Kidney (tissue), 14 donors: Measurements from ENCODE around the gene HTT-AS. TPM values are rescaled to one million over a fixed set of nuclear protein-coding genes. Genes with fewer than 3 reads are reported as not detected.

Experiments
- DNase-seq, 5 donors: peaks; one replicate each; pipeline ENCODE4 v3.0.0-alpha.2; 2013 to 2020
- FAIRE-seq: peaks from 2 replicates; lab custom pipeline; 2012; peaks lifted over from hg19 to GRCh38; lab: Jason Lieb, UNC
- H3K27ac ChIP-seq, 2 donors: one replicate each; pipeline ENCODE4 v1.7.0; 2013; ENCODE audit warnings: low read depth in 2 of 2, low read length in 2 of 2, inconsistent platforms in 1 of 2
- H3K27me3 ChIP-seq: one replicate; pipeline ENCODE4 v1.7.1; 2013; ENCODE audit warnings: low read length, inconsistent platforms; ENCODE audit not compliant: control insufficient read depth, insufficient read depth
- H3K36me3 ChIP-seq, 3 donors: one replicate each; pipeline versions ENCODE4 v1.7.0 to v1.7.1; 2013; ENCODE audit warnings: low read length in 3 of 3, control low read depth in 1 of 3, inconsistent platforms in 1 of 3; ENCODE audit not compliant: insufficient read depth in 3 of 3, control insufficient read depth in 2 of 3
- H3K4me1 ChIP-seq, 3 donors: one replicate each; pipeline versions ENCODE4 v1.7.0 to v1.7.1; 2013; ENCODE audit warnings: low read length in 3 of 3, inconsistent platforms in 1 of 3, low read depth in 1 of 3; ENCODE audit not compliant: control insufficient read depth in 2 of 3, insufficient read depth in 2 of 3
- H3K4me3 ChIP-seq, 3 donors: one replicate each; pipeline versions ENCODE4 v1.7.0 to v1.8.1; 2013; ENCODE audit warnings: low read length in 3 of 3, control low read depth in 1 of 3, inconsistent platforms in 1 of 3
- H3K9ac ChIP-seq, 3 donors: one replicate each; pipeline versions ENCODE4 v1.7.0 to v1.7.1; 2013; ENCODE audit warnings: low read length in 3 of 3, control low read depth in 1 of 3, inconsistent platforms in 1 of 3
- H3K9me3 ChIP-seq, 3 donors: one replicate each; pipeline versions ENCODE4 v1.7.0 to v1.7.1; 2013; ENCODE audit warnings: low read length in 3 of 3, control low read depth in 1 of 3, inconsistent platforms in 1 of 3; ENCODE audit not compliant: control insufficient read depth in 2 of 3, insufficient read depth in 1 of 3
- intact Hi-C: fragments of 100-400 bp; cut with DNase I; formaldehyde crosslinking; loops from one replicate; pipeline ENCODE4 v1.11.1; 2022
- polyA plus RNA-seq: library from polyadenylated mRNA; stranded (reverse); fragments of 350-450 nt; fragmentation: Illumina TruSeq; extraction: RNeasy Lipid Tissue Mini Kit (QIAGEN cat#74804); gene quantifications from one replicate; pipeline ENCODE4 v1.2.3, GENCODE V29; 2014; ENCODE audit warnings: low read depth, low replicate concordance; ENCODE audit not compliant: insufficient read depth
- total RNA-seq: library from RNA; stranded (reverse); fragmentation: NEBNext Ultra II Directional; extraction: Animal tissue kit (Norgen Biotek cat#: 25700); gene quantifications from one replicate; pipeline ENCODE4 v1.2.1, GENCODE V29; 2021
- TF ChIP-seq, protein P1 (sequence below): IDR thresholded peaks from 3 replicates; pipeline ENCODE4 v1.5.1; 2012; ENCODE audit warnings: mild to moderate bottlenecking, moderate library complexity, borderline replicate concordance; ENCODE audit not compliant: insufficient read depth; ENCODE audit errors: extremely low read depth
- donor health status: control.
- donor health status: control.
- donor health status: control.
- donor health status: control.
- donor health status: control.
- donor health status: DM: yes; HTN: yes; CAD: no.
- donor health status: Normal renal cell carcinoma (clear cell type).

HTT-AS gene
- total and polyA plus RNA-seq, 2 donors from 2014 or later, result not detected

- Histone ChIP-seq H3K4me3 (no peak overlapping the region), H3K4me1 (peaks cover 0 to 4% (median 0%) of the 10 kb centered on the region in 3 donors), H3K27ac (no peak overlapping the region), H3K27me3 (no peaks in the 10 kb centered on the region), H3K9me3 (no peaks in the 10 kb centered on the region), H3K36me3 (peaks cover 11 to 32% (median 28%) of the 10 kb centered on the region in 3 donors), H3K9ac (no peak overlapping the region)
- intact Hi-C loops, result no loop called here
- no peak for FAIRE-seq
- no peak for DNase-seq
- TF ChIP-seq, protein P1, sequence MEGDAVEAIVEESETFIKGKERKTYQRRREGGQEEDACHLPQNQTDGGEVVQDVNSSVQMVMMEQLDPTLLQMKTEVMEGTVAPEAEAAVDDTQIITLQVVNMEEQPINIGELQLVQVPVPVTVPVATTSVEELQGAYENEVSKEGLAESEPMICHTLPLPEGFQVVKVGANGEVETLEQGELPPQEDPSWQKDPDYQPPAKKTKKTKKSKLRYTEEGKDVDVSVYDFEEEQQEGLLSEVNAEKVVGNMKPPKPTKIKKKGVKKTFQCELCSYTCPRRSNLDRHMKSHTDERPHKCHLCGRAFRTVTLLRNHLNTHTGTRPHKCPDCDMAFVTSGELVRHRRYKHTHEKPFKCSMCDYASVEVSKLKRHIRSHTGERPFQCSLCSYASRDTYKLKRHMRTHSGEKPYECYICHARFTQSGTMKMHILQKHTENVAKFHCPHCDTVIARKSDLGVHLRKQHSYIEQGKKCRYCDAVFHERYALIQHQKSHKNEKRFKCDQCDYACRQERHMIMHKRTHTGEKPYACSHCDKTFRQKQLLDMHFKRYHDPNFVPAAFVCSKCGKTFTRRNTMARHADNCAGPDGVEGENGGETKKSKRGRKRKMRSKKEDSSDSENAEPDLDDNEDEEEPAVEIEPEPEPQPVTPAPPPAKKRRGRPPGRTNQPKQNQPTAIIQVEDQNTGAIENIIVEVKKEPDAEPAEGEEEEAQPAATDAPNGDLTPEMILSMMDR, result no peak
Observed at GRCh38 chr4:3116955-3117354, 42.6 kb upstream of the HTT-AS start.

- Histone ChIP-seq H3K27me3 (no peaks in the 10 kb centered on the region), H3K4me1 (peaks cover 0 to 2% (median 0%) of the 10 kb centered on the region in 3 donors), H3K4me3 (no peak overlapping the region), H3K27ac (no peak overlapping the region), H3K9ac (no peak overlapping the region), H3K36me3 (peaks cover 11 to 31% (median 31%) of the 10 kb centered on the region in 3 donors), H3K9me3 (no peaks in the 10 kb centered on the region)
- no peak for FAIRE-seq
- no peak for DNase-seq
- TF ChIP-seq, protein P1, result no peak
- intact Hi-C loops, result no loop called here
Observed at GRCh38 chr4:3115637-3116270, 41.4 kb upstream of the HTT-AS start.

GRCh38 chr4:3114377-3114776 lies 40.0 kb upstream of the HTT-AS start:
- intact Hi-C loops, result no loop called here
- Histone ChIP-seq H3K4me3 (no peak overlapping the region), H3K9me3 (no peaks in the 10 kb centered on the region), H3K4me1 (peaks cover 0 to 2% (median 0%) of the 10 kb centered on the region in 3 donors), H3K36me3 (peaks cover 11 to 41% (median 37%) of the 10 kb centered on the region in 3 donors), H3K9ac (no peak overlapping the region), H3K27me3 (no peaks in the 10 kb centered on the region), H3K27ac (no peak overlapping the region)
- DNase-seq (no peak), FAIRE-seq (no peak)
- TF ChIP-seq, protein P1, result no peak
